Uterus (tissue), 4 donors: ENCODE measurements around the gene TBX10. TPM values are rescaled to one million over a fixed set of nuclear protein-coding genes. Genes with fewer than 3 reads are reported as not detected.
"Not testable (repeated sequence)": the region's sequence is repeated elsewhere in the genome, so short reads cannot be mapped to it uniquely, and the experiment has no call there.

Experiments used
- DNase-seq, 2 donors: peaks; one replicate each; pipeline ENCODE4 v3.0.0-alpha.2; 2019 to 2020
- H3K27ac ChIP-seq, 2 donors: fragments of 200-600 bp; sonication (generic); 1 replicate in 1 of 2; 2 replicates in 1 of 2; pipeline ENCODE4 v1.5.1; 2016 to 2018
- H3K27me3 ChIP-seq, 2 donors: fragments of 200-600 bp; sonication (generic); one replicate each; pipeline ENCODE4 v1.5.1; 2018 to 2019; ENCODE audit warnings: control low read depth in 1 of 2
- H3K36me3 ChIP-seq, 2 donors: fragments of 200-600 bp; sonication (generic); one replicate each; pipeline ENCODE4 v1.5.1; 2019; ENCODE audit warnings: control low read depth in 1 of 2
- H3K4me1 ChIP-seq, 2 donors: fragments of 200-600 bp; sonication (generic); one replicate each; pipeline ENCODE4 v1.5.1; 2018 to 2019; ENCODE audit warnings: control low read depth in 1 of 2
- H3K4me3 ChIP-seq, 2 donors: fragments of 200-600 bp; sonication (generic); 1 replicate in 1 of 2; 2 replicates in 1 of 2; pipeline ENCODE4 v1.5.1; 2018 to 2019; ENCODE audit warnings: mild to moderate bottlenecking in 1 of 2
- H3K9me3 ChIP-seq, 2 donors: fragments of 200-600 bp; sonication (generic); one replicate each; pipeline ENCODE4 v1.5.1; 2019; ENCODE audit warnings: control low read depth in 1 of 2
- CTCF ChIP-seq, 4 experiments: fragments of 200-600 bp in 2 of 4; fragments of 450-650 bp in 2 of 4; sonication (generic) in 2 of 4; IDR thresholded peaks; one replicate each; pipeline ENCODE4 v1.5.1; 2016 to 2019; ENCODE audit warnings: antibody characterized with exemption in 4 of 4, mild to moderate bottlenecking in 2 of 4, moderate library complexity in 1 of 4
- POLR2A ChIP-seq, 2 donors: fragments of 450-650 bp; IDR thresholded peaks; one replicate each; pipeline ENCODE4 v1.6.1; 2016; ENCODE audit warnings: antibody characterized with exemption in 2 of 2, mild to moderate bottlenecking in 1 of 2, moderate library complexity in 1 of 2
- intact Hi-C: fragments of 100-400 bp; cut with DNase I; formaldehyde crosslinking; loops from one replicate; pipeline ENCODE4 v1.15.1; 2023; ENCODE audit warnings: low total_unique reads
- total RNA-seq, 4 donors: library from RNA; depleted of rRNA in 3 of 4; stranded (reverse); fragments of >200 nt in 3 of 4; gene quantifications; one replicate each; pipeline versions ENCODE4 v1.1.0 to v1.2.4, GENCODE V29; 2014 to 2023
- donor health status: DM: yes; HTN: yes; CAD: no.

TBX10 gene
- total RNA-seq, 4 donors from 2014 or later = not detected

- TF ChIP-seq POLR2A (IDR thresholded peaks at IDR 0.05) (no peak), CTCF (IDR thresholded peaks at IDR 0.05) (no peak)
- intact Hi-C loops = no loop called here
Measured at GRCh38 chr11:67604815-67605214, 34.7 kb downstream of the TBX10 start.

GRCh38 chr11:67604119-67604518 is 35.4 kb downstream of the TBX10 start:
- H3K27me3 ChIP-seq, H3K4me1 ChIP-seq, intact Hi-C loops, H3K36me3 ChIP-seq, H3K4me3 ChIP-seq, H3K9me3 ChIP-seq, H3K27ac ChIP-seq, DNase-seq: not testable (repeated sequence)

More at GRCh38 chr11:67604815-67605214, 34.7 kb downstream of the TBX10 start:
- DNase-seq = no peak
- H3K9me3 ChIP-seq = no peaks in the 10 kb centered on the region
- H3K4me3 ChIP-seq = no peak overlapping the region
- H3K36me3 ChIP-seq = no peaks in the 10 kb centered on the region
- H3K4me1 ChIP-seq = peaks cover 7 to 8% of the 10 kb centered on the region in 2 donors
- H3K27ac ChIP-seq = no peak overlapping the region
- H3K27me3 ChIP-seq = no peaks in the 10 kb centered on the region

GRCh38 chr11:67601098-67601497 is 38.5 kb downstream of the TBX10 start:
- intact Hi-C loops = no loop called here
- Histone ChIP-seq H3K4me3 (no peak overlapping the region), H3K27ac (no peak overlapping the region), H3K27me3 (no peaks in the 10 kb centered on the region), H3K9me3 (no peaks in the 10 kb centered on the region), H3K4me1 (no peaks in the 10 kb centered on the region), H3K36me3 (no peaks in the 10 kb centered on the region)
- no peak for DNase-seq
- TF ChIP-seq CTCF (IDR thresholded peaks at IDR 0.05) (no peak), POLR2A (IDR thresholded peaks at IDR 0.05) (no peak)

- DNase-seq = no peak
- Histone ChIP-seq H3K9me3 (no peaks in the 10 kb centered on the region), H3K4me3 (no peak overlapping the region), H3K36me3 (no peaks in the 10 kb centered on the region), H3K27ac (no peak overlapping the region), H3K27me3 (no peaks in the 10 kb centered on the region), H3K4me1 (no peaks in the 10 kb centered on the region)
- intact Hi-C loops = no loop called here
- TF ChIP-seq CTCF (IDR thresholded peaks at IDR 0.05) (no peak), POLR2A (IDR thresholded peaks at IDR 0.05) (no peak)
Measured at GRCh38 chr11:67600324-67601029, 39.1 kb downstream of the TBX10 start.

GRCh38 chr11:67599149-67599548 is 40.4 kb downstream of the TBX10 start:
- Histone ChIP-seq H3K9me3 (no peaks in the 10 kb centered on the region), H3K36me3 (no peaks in the 10 kb centered on the region), H3K27ac (no peak overlapping the region), H3K4me1 (no peaks in the 10 kb centered on the region), H3K4me3 (no peak overlapping the region), H3K27me3 (no peaks in the 10 kb centered on the region)
- intact Hi-C loops = no loop called here
- TF ChIP-seq POLR2A (IDR thresholded peaks at IDR 0.05) = no peak
- TF ChIP-seq CTCF (IDR thresholded peaks at IDR 0.05) = no peak
- no peak for DNase-seq

GRCh38 chr11:67597963-67598362 is 41.6 kb downstream of the TBX10 start:
- H3K4me3 ChIP-seq, H3K4me1 ChIP-seq, H3K27ac ChIP-seq, DNase-seq, H3K36me3 ChIP-seq, H3K27me3 ChIP-seq, intact Hi-C loops, H3K9me3 ChIP-seq: not testable (repeated sequence)

GRCh38 chr11:67597458-67597857 is 42.1 kb downstream of the TBX10 start:
- H3K27ac ChIP-seq, H3K36me3 ChIP-seq, H3K27me3 ChIP-seq, DNase-seq, H3K9me3 ChIP-seq, intact Hi-C loops, H3K4me3 ChIP-seq, H3K4me1 ChIP-seq: not testable (repeated sequence)
